Measurements from ENCODE around the gene FAM185A.

DNA sequence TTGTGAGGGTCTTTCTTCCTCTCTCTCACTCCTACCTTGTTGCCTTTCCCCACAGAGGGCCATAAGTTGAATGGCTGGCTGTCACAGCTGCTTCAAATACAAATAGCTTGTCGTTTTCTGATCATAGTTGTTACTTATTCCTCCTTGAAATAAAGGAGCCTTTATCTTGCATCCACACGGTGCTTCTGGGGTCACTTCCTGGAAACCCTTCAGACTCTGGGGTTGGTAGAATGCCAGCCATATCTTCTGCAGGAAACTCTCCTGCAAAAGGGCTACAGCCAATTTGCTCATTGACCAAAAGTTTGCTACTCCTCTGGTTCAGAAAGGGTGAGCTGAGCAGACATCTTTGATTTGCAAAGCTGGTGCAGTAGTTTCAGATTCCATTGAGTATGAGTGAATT is 70.4 kb downstream of the FAM185A start:
- TF ChIP-seq POLR2AphosphoS5 (IDR thresholded peaks at IDR 0.05; ENCODE audit: low read depth): no peak
- TF ChIP-seq GABPA (IDR thresholded peaks at IDR 0.05; ENCODE audit: low read depth): no peak
- no peak for TF ChIP-seq CTCF (IDR thresholded peaks at IDR 0.05; ENCODE audit: insufficient read depth, low read length)
- TF ChIP-seq, protein P1, sequence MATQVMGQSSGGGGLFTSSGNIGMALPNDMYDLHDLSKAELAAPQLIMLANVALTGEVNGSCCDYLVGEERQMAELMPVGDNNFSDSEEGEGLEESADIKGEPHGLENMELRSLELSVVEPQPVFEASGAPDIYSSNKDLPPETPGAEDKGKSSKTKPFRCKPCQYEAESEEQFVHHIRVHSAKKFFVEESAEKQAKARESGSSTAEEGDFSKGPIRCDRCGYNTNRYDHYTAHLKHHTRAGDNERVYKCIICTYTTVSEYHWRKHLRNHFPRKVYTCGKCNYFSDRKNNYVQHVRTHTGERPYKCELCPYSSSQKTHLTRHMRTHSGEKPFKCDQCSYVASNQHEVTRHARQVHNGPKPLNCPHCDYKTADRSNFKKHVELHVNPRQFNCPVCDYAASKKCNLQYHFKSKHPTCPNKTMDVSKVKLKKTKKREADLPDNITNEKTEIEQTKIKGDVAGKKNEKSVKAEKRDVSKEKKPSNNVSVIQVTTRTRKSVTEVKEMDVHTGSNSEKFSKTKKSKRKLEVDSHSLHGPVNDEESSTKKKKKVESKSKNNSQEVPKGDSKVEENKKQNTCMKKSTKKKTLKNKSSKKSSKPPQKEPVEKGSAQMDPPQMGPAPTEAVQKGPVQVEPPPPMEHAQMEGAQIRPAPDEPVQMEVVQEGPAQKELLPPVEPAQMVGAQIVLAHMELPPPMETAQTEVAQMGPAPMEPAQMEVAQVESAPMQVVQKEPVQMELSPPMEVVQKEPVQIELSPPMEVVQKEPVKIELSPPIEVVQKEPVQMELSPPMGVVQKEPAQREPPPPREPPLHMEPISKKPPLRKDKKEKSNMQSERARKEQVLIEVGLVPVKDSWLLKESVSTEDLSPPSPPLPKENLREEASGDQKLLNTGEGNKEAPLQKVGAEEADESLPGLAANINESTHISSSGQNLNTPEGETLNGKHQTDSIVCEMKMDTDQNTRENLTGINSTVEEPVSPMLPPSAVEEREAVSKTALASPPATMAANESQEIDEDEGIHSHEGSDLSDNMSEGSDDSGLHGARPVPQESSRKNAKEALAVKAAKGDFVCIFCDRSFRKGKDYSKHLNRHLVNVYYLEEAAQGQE (IDR thresholded peaks at IDR 0.05; ENCODE audit: insufficient replicate concordance, low read depth): no peak
